GM12878 (cell line): ENCODE measurements around the gene ZNF462. TPM values are rescaled to one million over a fixed set of nuclear protein-coding genes. Genes with fewer than 3 reads are reported as not detected.

Source experiments
- ATAC-seq: fragments of 200-7000 bp; cut with Tn5 transposase; 3 replicates; pipeline ENCODE4 v1.9.1; 2020; ENCODE audit warnings: mild to moderate bottlenecking, moderate library complexity
- BruUV-seq: library from RNA; stranded (reverse); fragments of 400-500 nt; replicated peaks from 2 replicates; lab custom pipeline; 2021; lab: Mats Ljungman, UMichigan
- CTCF ChIA-PET: fragments of 300-600 bp; sonication (Branson Sonifier 250); formaldehyde crosslinking; extraction: SDS; loops from one replicate; lab custom pipeline; 2021; ENCODE audit warnings: inconsistent platforms; lab: Yijun Ruan, JAX
- POLR2A ChIA-PET: fragments of 350-600 bp; formaldehyde crosslinking; extraction: SDS; loops from one replicate; lab custom pipeline; 2021; ENCODE audit warnings: inconsistent platforms; lab: Charles Lee
- RAD21 ChIA-PET: fragments of 300-600 bp; sonication (Branson Sonifier 250); formaldehyde crosslinking; loops from one replicate; lab custom pipeline; 2023; ENCODE audit warnings: antibody characterized with exemption; ENCODE audit not compliant: unreplicated experiment; lab: Charles Lee
- SMC1A ChIA-PET: fragments of 300-600 bp; sonication (Branson Sonifier 250); formaldehyde crosslinking; loops from one replicate; lab custom pipeline; 2023; ENCODE audit not compliant: unreplicated experiment, uncharacterized antibody; lab: Charles Lee
- DNase-seq: peaks from one replicate; pipeline ENCODE4 v3.0.0-alpha.2; 2011; ENCODE audit warnings: low read depth, low spot score
- FAIRE-seq: peaks from 3 replicates; lab custom pipeline; 2011; peaks lifted over from hg19 to GRCh38; lab: Jason Lieb, UNC
- H2AFZ ChIP-seq: 2 replicates; pipeline ENCODE4 v1.6.0; 2011; ENCODE audit warnings: low read depth, low read length, control low read depth; ENCODE audit not compliant: control insufficient read depth
- H3K27ac ChIP-seq: 2 replicates; pipeline ENCODE4 v1.5.1; 2011; ENCODE audit warnings: control low read depth; ENCODE audit not compliant: control insufficient read depth, insufficient read depth
- H3K27me3 ChIP-seq, 2 experiments: replicated peaks in 1 of 2; 2 replicates each; pipeline versions ENCODE4 v1.6.0 to v1.6.1; 2011; ENCODE audit warnings: low read length in 1 of 2; ENCODE audit not compliant: control insufficient read depth in 2 of 2, insufficient read depth in 2 of 2
- H3K36me3 ChIP-seq, 2 experiments: 2 replicates each; pipeline ENCODE4 v1.5.1; 2011; ENCODE audit warnings: low read length in 1 of 2; ENCODE audit not compliant: control insufficient read depth in 2 of 2, insufficient read depth in 2 of 2
- H3K4me1 ChIP-seq: 2 replicates; pipeline ENCODE4 v1.6.1; 2011; ENCODE audit warnings: mild to moderate bottlenecking, low read length, moderate library complexity, mixed read lengths; ENCODE audit not compliant: control insufficient read depth, insufficient read depth
- H3K4me2 ChIP-seq: 2 replicates; pipeline ENCODE4 v1.6.0; 2011; ENCODE audit warnings: control low read depth; ENCODE audit not compliant: control insufficient read depth, insufficient read depth
- H3K4me3 ChIP-seq: fragments of 200-600 bp; sonication (generic); 2 replicates; pipeline ENCODE4 v1.5.1; 2016
- H3K79me2 ChIP-seq: 2 replicates; pipeline ENCODE4 v1.6.0; 2011; ENCODE audit warnings: low read length; ENCODE audit not compliant: control insufficient read depth, insufficient read depth
- H3K9ac ChIP-seq: 2 replicates; pipeline ENCODE4 v1.8.0; 2011; ENCODE audit warnings: low read length, control low read depth, mixed read lengths; ENCODE audit not compliant: control insufficient read depth, insufficient read depth
- H3K9me3 ChIP-seq: replicated peaks from 3 replicates; pipeline ENCODE4 v1.5.1; 2011; ENCODE audit warnings: mild to moderate bottlenecking, low read length; ENCODE audit not compliant: control insufficient read depth, insufficient read depth
- H4K20me1 ChIP-seq: 2 replicates; pipeline ENCODE4 v1.6.0; 2011; ENCODE audit not compliant: control insufficient read depth, insufficient read depth
- BHLHE40 ChIP-seq, 2 experiments: fragments of 450-650 bp in 1 of 2; IDR thresholded peaks; 2 replicates each; pipeline ENCODE4 v1.6.1; 2011 to 2017; ENCODE audit warnings: low read depth in 2 of 2, borderline replicate concordance in 1 of 2, improper control_type of control experiment in 1 of 2, low read length in 1 of 2, mild to moderate bottlenecking in 1 of 2
- KAT2A ChIP-seq: conservative IDR thresholded peaks from 2 replicates; pipeline ENCODE4 v1.6.1; 2011; ENCODE audit warnings: low read depth, low read length; ENCODE audit not compliant: control insufficient read depth
- MEF2B ChIP-seq: fragments of 450-650 bp; IDR thresholded peaks from 2 replicates; pipeline ENCODE4 v1.6.1; 2018; ENCODE audit warnings: mild to moderate bottlenecking, moderate library complexity; ENCODE audit not compliant: partially characterized antibody, poor library complexity, severe bottlenecking
- RCOR1 ChIP-seq: conservative IDR thresholded peaks from 2 replicates; pipeline ENCODE4 v1.6.1; 2012; ENCODE audit warnings: low read depth, low read length, improper control_type of control experiment
- RELA ChIP-seq: fragments of 450-650 bp; IDR thresholded peaks from 2 replicates; pipeline ENCODE4 v1.8.0; 2014; ENCODE audit warnings: borderline replicate concordance; ENCODE audit not compliant: partially characterized antibody
- WGBS: methylation state at CpG from one replicate; pipeline ENCODE4 v1.1.6; 2016; ENCODE audit warnings: low lambda C conversion rate; ENCODE audit not compliant: insufficient replicate concordance, insufficient coverage; ENCODE audit errors: missing lambda C conversion rate; 5-methylcytosine and 5-hydroxymethylcytosine counted together
- in situ Hi-C: fragments of 300-500 bp; cut with MboI; formaldehyde crosslinking; loops from 9 replicates; pipeline ENCODE4 v1.14.3; 2018; ENCODE audit warnings: mixed read lengths
- intact Hi-C: fragments of 100-400 bp; cut with micrococcal nuclease; formaldehyde crosslinking; loops from one replicate; pipeline ENCODE4 v1.14.2; 2022; ENCODE audit not compliant: unreplicated experiment
- polyA plus RNA-seq, 11 experiments: library from polyadenylated mRNA; depleted of rRNA in 4 of 11; unstranded in 6 of 11; stranded (reverse) in 5 of 11; fragments of >200 nt; fragmentation: Nextera tagmentation in 4 of 11; fragmentation: Illumina TruSeq in 1 of 11; extraction: Ambion mirVana in 4 of 11; extraction: Trizol in 1 of 11; gene quantifications; 1 replicate in 1 of 11; 2 replicates in 10 of 11; pipeline versions ENCODE4 v1.2.1 to v1.2.3, GENCODE V29; 2011 to 2016; ENCODE audit warnings: inconsistent platforms in 2 of 11, missing spikeins in 2 of 11, low read depth in 1 of 11
- total RNA-seq, 4 experiments: library from RNA; depleted of rRNA in 3 of 4; stranded (reverse); fragments of >200 nt in 3 of 4; fragmentation: Illumina TruSeq in 1 of 4; extraction: Trizol in 1 of 4; gene quantifications; 2 replicates each; pipeline versions ENCODE4 v1.2.1 to v1.2.3, GENCODE V29; 2013 to 2021

The ZNF462 gene
- total and polyA plus RNA-seq, 10 of the 15 experiments (the other 5 are each of a cell fraction or from before 2014, with no cell fraction given): 0.27 to 13.7 (median 0.55) TPM

DNA sequence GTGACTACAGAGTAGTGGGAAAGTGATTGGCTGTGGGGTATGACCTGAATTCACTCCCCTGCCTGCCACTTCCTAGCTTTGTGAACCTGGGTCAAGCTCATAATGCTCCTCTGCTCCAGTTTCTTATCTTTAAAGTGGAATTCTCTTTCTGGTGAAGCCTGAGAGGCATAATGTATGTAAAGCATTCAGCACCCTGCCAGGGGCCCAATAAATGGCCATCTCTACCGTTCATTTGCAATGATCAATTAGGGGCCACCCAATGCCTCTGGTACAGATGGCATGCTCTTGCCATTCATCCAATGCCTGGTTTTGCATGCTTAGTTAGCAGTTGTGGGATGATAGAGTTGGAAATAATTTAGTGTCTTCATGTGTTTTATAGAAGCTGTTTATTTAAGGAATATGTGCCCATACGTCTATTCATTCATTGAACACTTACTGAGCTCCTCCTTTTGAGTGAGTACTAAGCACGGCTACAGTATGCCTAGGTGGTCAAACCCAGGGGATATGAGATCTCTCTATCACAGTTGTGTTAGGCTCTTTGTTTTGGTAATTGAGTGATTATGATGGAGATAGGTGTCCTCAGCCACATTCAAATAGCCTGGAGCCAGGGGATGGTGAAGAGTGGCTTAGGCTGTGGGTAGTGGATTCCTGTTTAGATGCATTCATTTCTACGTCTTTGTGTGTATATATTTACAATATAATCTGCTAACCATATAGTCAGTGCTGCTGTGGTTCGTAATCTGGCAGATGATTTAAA, 15.3 kb downstream of the ZNF462 start:
- no peak for TF ChIP-seq MEF2B
- no peak for TF ChIP-seq RELA
- TF ChIP-seq KAT2A: no peak
- no peak for TF ChIP-seq RCOR1
- TF ChIP-seq BHLHE40 (IDR thresholded peaks at IDR 0.05; ENCODE audit: borderline replicate concordance in 1 of 2, low read depth in 2 of 2, low read length in 1 of 2): no peak
- TF ChIP-seq, all 136 proteins: peak for 0
- no TSS peak for BruUV-seq
- H3K4me2 ChIP-seq: no peak overlapping the region
- H3K36me3 ChIP-seq: no peaks in the 10 kb centered on the region
- RAD21 ChIA-PET: interaction anchor here (1.0 to 2.0 kb wide), 2 partner anchors 12 to 14 kb away, joined by 5 to 8 read pairs; no protein-coding TSS in a partner anchor
- H2AFZ ChIP-seq: no peak overlapping the region
- FAIRE-seq: no peak
- H3K27me3 ChIP-seq: no peaks in the 10 kb centered on the region
- no peaks in the 10 kb centered on the region for H3K4me1 ChIP-seq
- no peak for ATAC-seq
- SMC1A ChIA-PET: interaction anchor here (1.0 to 19.8 kb wide), 6 partner anchors 6 to 102 kb away, joined by 3 to 219 read pairs (median 6); partner anchors contain the start of gene ZNF462
- in situ Hi-C loops: no loop called here
- no peak for DNase-seq
- CTCF ChIA-PET: interaction anchor here (1.6 kb wide), 1 partner anchor 10 kb away, joined by 6 read pairs; no protein-coding TSS in a partner anchor
- no peak overlapping the region for H3K4me3 ChIP-seq
- H3K79me2 ChIP-seq: no peaks in the 10 kb centered on the region
- H4K20me1 ChIP-seq: no peaks in the 10 kb centered on the region
- no peak overlapping the region for H3K27ac ChIP-seq
- POLR2A ChIA-PET: interaction anchor here (1.1 to 2.3 kb wide), 4 partner anchors 9 to 16 kb away, joined by 3 to 5 read pairs (median 4); no protein-coding TSS in a partner anchor
- WGBS: 22% methylated on average over 5 of the region's 5 CpGs
- no peak overlapping the region for H3K9ac ChIP-seq
- H3K9me3 ChIP-seq: no peaks in the 10 kb centered on the region; the same call in 2 of the 3 replicates
- intact Hi-C loops: no loop called here
